Gastrocnemius medialis (tissue), 4 donors: ENCODE measurements around the gene HOXB6.

Experiments
- CTCF ChIP-seq, 5 experiments: fragments of 450-650 bp in 3 of 5; fragments of 200-600 bp in 2 of 5; sonication (generic) in 2 of 5; IDR thresholded peaks in 4 of 5; conservative IDR thresholded peaks in 1 of 5; 1 replicate in 4 of 5; 2 replicates in 1 of 5; pipeline ENCODE4 v1.5.1; 2016 to 2019; ENCODE audit warnings: antibody characterized with exemption in 5 of 5, mild to moderate bottlenecking in 3 of 5, moderate library complexity in 3 of 5
- POLR2A ChIP-seq, 2 donors: fragments of 450-650 bp; IDR thresholded peaks; one replicate each; pipeline ENCODE4 v1.6.1; 2017; ENCODE audit warnings: antibody characterized with exemption in 2 of 2, mild to moderate bottlenecking in 2 of 2, moderate library complexity in 2 of 2

- no peak for TF ChIP-seq CTCF (IDR thresholded peaks at IDR 0.05 in 4 of 5, conservative IDR thresholded peaks at IDR 0.05 in 1 of 5)
- no peak for TF ChIP-seq POLR2A (IDR thresholded peaks at IDR 0.05)
Measured at GRCh38 chr17:48565925-48566710, 38.7 kb downstream of the HOXB6 start.
